Erythroblast (primary cell): ENCODE measurements around the gene PDCD7.

Source experiments
- DNase-seq, 2 experiments: peaks; one replicate each; lab custom pipeline; 2025; lab: John Stamatoyannopoulos, UW
- GATA1 ChIP-seq: IDR thresholded peaks from 2 replicates; pipeline ENCODE4 v1.6.1; 2011; ENCODE audit warnings: low read depth, mild to moderate bottlenecking, control low read depth, low read length, moderate library complexity
- POLR2A ChIP-seq: IDR thresholded peaks from 2 replicates; pipeline ENCODE4 v1.6.1; 2011; ENCODE audit warnings: mild to moderate bottlenecking, low read length

The PDCD7 gene

GRCh38 chr15:65067645-65068402 lies 65.8 kb downstream of the PDCD7 start, which contains the start of gene RASL12:
Gene RASL12, minus strand, starts transcription at chr15:65067991. Its CDS starts 156 bp downstream, at chr15:65067835.
- no peak for TF ChIP-seq POLR2A
- TF ChIP-seq GATA1, result no peak

More at GRCh38 chr15:65067645-65068402, 65.8 kb downstream of the PDCD7 start, which contains the start of gene RASL12:
- no peak for DNase-seq
